ENCODE results near the gene KPNA2. TPM values are rescaled to one million over a fixed set of nuclear protein-coding genes. Genes with fewer than 3 reads are reported as not detected.

Gene KPNA2
- polyA plus RNA-seq, 3 donors = 23.2 to 36.1 (median 23.2) TPM

DNA sequence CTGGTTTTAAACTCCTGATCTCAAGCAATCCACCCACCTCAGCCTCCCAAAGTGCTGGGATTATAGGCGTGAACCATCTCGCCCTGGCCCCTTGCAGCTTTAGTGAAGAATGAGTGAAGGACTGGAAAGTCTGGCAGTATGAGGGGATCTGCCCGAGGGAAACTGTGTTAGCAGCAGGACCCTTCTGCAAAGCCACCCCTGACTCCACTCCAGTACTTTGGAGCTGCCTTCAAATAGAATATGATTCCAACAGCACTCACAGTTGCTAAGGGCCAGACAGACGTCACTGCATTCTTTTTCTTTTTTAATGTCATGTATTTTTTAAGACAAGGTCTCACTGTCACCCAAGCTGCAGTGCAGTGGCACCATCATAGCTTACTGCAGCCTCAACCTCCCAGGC is 52.3 kb downstream of the KPNA2 start:
- H3K36me3 ChIP-seq (replicated peaks in 1 of 2; ENCODE audit: control insufficient read depth in 1 of 2, insufficient read depth in 2 of 2, low read length in 2 of 2) = no peaks in the 10 kb centered on the region
- Mint-ChIP-seq H3K9me3 (peaks cover 0 to 1% (median 0%) of the 10 kb centered on the region in 7 donors), H3K27ac (no peak overlapping the region), H3K4me1 (peaks cover 46% of the 10 kb centered on the region), H3K27me3 (ENCODE audit: low read depth in 3 of 3) (no peaks in the 10 kb centered on the region), H3K36me3 (no peaks in the 10 kb centered on the region), H3K4me3 (no peak overlapping the region)
- intact Hi-C loops (cut with micrococcal nuclease) = no loop called here
- H3K9ac ChIP-seq (ENCODE audit: insufficient read depth, low read length, poor library complexity, severe bottlenecking) = no peak overlapping the region
- no CpG with 5 or more reads among the region's 4 CpGs for WGBS (ENCODE audit: insufficient coverage)
- TF ChIP-seq, protein P1, sequence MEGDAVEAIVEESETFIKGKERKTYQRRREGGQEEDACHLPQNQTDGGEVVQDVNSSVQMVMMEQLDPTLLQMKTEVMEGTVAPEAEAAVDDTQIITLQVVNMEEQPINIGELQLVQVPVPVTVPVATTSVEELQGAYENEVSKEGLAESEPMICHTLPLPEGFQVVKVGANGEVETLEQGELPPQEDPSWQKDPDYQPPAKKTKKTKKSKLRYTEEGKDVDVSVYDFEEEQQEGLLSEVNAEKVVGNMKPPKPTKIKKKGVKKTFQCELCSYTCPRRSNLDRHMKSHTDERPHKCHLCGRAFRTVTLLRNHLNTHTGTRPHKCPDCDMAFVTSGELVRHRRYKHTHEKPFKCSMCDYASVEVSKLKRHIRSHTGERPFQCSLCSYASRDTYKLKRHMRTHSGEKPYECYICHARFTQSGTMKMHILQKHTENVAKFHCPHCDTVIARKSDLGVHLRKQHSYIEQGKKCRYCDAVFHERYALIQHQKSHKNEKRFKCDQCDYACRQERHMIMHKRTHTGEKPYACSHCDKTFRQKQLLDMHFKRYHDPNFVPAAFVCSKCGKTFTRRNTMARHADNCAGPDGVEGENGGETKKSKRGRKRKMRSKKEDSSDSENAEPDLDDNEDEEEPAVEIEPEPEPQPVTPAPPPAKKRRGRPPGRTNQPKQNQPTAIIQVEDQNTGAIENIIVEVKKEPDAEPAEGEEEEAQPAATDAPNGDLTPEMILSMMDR (IDR thresholded peaks at IDR 0.05) = no peak
- no peak overlapping the region for H3K4me3 ChIP-seq (replicated peaks in 1 of 3; ENCODE audit: low read depth in 2 of 3, low read length in 3 of 3)
- H3K4me1 ChIP-seq (ENCODE audit: control insufficient read depth in 1 of 2, insufficient read depth in 2 of 2, low read length in 2 of 2) = peaks cover 38 to 39% of the 10 kb centered on the region in 2 donors
- H2AFZ ChIP-seq (ENCODE audit: insufficient read depth, low read depth, low read length, poor library complexity, severe bottlenecking) = peak overlapping the region; percentile 72
- H4K20me1 ChIP-seq (ENCODE audit: insufficient read depth, low read length) = no peaks in the 10 kb centered on the region
- no peaks in the 10 kb centered on the region for H3K9me3 ChIP-seq (replicated peaks in 1 of 2; ENCODE audit: control insufficient read depth in 1 of 2, insufficient read depth in 1 of 2, low read length in 2 of 2)
- no peak overlapping the region for H3K4me2 ChIP-seq (replicated peaks; ENCODE audit: extremely low read depth, low read length, poor library complexity, severe bottlenecking)
- no peaks in the 10 kb centered on the region for H3K79me2 ChIP-seq (ENCODE audit: insufficient read depth, low read length)
- no peaks in the 10 kb centered on the region for H3K27me3 ChIP-seq (ENCODE audit: control insufficient read depth in 2 of 2, insufficient read depth in 2 of 2, low read length in 2 of 2)
- DNase-seq = no peak
- no peak overlapping the region for H3K27ac ChIP-seq (ENCODE audit: low read depth in 1 of 2, low read length in 2 of 2)

DNA sequence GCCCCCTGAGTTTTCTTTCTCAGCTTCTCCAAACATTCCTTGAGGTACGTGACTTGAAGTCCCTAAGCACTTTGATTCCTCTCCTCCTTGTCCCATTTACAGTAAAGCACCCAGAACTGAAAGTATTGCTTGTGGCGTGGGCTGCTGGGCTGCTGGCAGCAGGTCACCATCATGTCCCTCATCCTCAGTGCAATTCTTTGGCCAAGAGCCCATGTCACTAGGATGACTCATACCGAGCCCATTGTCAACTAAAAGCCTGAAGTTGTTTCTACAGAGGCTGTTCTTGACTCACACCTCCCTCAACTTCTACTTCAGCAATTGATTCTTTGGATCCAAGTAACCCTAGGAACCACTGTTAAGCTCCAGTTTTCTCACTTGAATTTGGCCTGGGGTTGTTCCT is 54.3 kb downstream of the KPNA2 start:
- TF ChIP-seq, protein P1 (IDR thresholded peaks at IDR 0.05) = no peak
- no peak overlapping the region for H3K4me3 ChIP-seq (replicated peaks in 1 of 3; ENCODE audit: low read depth in 2 of 3, low read length in 3 of 3)
- peak overlapping the region in 1 of 2 donors; percentile 21 for H3K27ac ChIP-seq (ENCODE audit: low read depth in 1 of 2, low read length in 2 of 2)
- no peak overlapping the region for H3K4me2 ChIP-seq (replicated peaks; ENCODE audit: extremely low read depth, low read length, poor library complexity, severe bottlenecking)
- H3K36me3 Mint-ChIP-seq = no peaks in the 10 kb centered on the region
- intact Hi-C loops (cut with micrococcal nuclease) = no loop called here
- H3K4me1 ChIP-seq (ENCODE audit: control insufficient read depth in 1 of 2, insufficient read depth in 2 of 2, low read length in 2 of 2) = peaks cover 38 to 39% of the 10 kb centered on the region in 2 donors
- H3K27me3 ChIP-seq (ENCODE audit: control insufficient read depth in 2 of 2, insufficient read depth in 2 of 2, low read length in 2 of 2) = no peaks in the 10 kb centered on the region
- no peaks in the 10 kb centered on the region for H3K36me3 ChIP-seq (replicated peaks in 1 of 2; ENCODE audit: control insufficient read depth in 1 of 2, insufficient read depth in 2 of 2, low read length in 2 of 2)
- WGBS (ENCODE audit: insufficient coverage) = 10% methylated on average over 3 of the region's 3 CpGs
- no peaks in the 10 kb centered on the region for H3K9me3 ChIP-seq (replicated peaks in 1 of 2; ENCODE audit: control insufficient read depth in 1 of 2, insufficient read depth in 1 of 2, low read length in 2 of 2)
- no peaks in the 10 kb centered on the region for H4K20me1 ChIP-seq (ENCODE audit: insufficient read depth, low read length)
- H3K4me1 Mint-ChIP-seq = peaks cover 46% of the 10 kb centered on the region
- peak overlapping the region in 1 of 2 donors; percentile 73 for H3K4me3 Mint-ChIP-seq
- no peak overlapping the region for H3K9ac ChIP-seq (ENCODE audit: insufficient read depth, low read length, poor library complexity, severe bottlenecking)
- H3K9me3 Mint-ChIP-seq = peaks cover 0 to 1% (median 0%) of the 10 kb centered on the region in 7 donors
- H3K27me3 Mint-ChIP-seq (ENCODE audit: low read depth in 3 of 3) = no peaks in the 10 kb centered on the region
- H2AFZ ChIP-seq (ENCODE audit: insufficient read depth, low read depth, low read length, poor library complexity, severe bottlenecking) = no peak overlapping the region
- peak; percentile 76 to 87 (median 84) for DNase-seq
- H3K27ac Mint-ChIP-seq = peak overlapping the region in 6 of 7 donors; percentile 11 to 67 (median 52)
- H3K79me2 ChIP-seq (ENCODE audit: insufficient read depth, low read length) = no peaks in the 10 kb centered on the region

Measured in CD14-positive monocyte (primary cell).